T-helper 1 cell treated with Interleukin-12 subunit alpha and Interleukin-12 subunit beta and Interleukin-4 antibody, amounts not matched to agents 30 μg/mL and 1 μg/mL, for 36 hours (primary cell): ENCODE measurements around the gene PLOD3.

Source experiments
- H3K27ac Mint-ChIP-seq: one replicate; pipeline ENCODE4 v1.8.0; 2021; ENCODE audit warnings: mild to moderate bottlenecking, mixed read lengths
- H3K27me3 Mint-ChIP-seq: one replicate; pipeline ENCODE4 v1.8.0; 2021; ENCODE audit warnings: low read depth, mixed read lengths
- H3K36me3 Mint-ChIP-seq: one replicate; pipeline ENCODE4 v1.8.0; 2021; ENCODE audit warnings: low read depth, mixed read lengths
- H3K4me1 Mint-ChIP-seq: one replicate; pipeline ENCODE4 v1.8.0; 2021; ENCODE audit warnings: low read depth, mixed read lengths
- H3K4me3 Mint-ChIP-seq: one replicate; pipeline ENCODE4 v1.8.0; 2021; ENCODE audit warnings: mild to moderate bottlenecking, moderate library complexity, mixed read lengths
- H3K9me3 Mint-ChIP-seq: one replicate; pipeline ENCODE4 v1.8.0; 2021; ENCODE audit warnings: mixed read lengths

PLOD3 gene

DNA sequence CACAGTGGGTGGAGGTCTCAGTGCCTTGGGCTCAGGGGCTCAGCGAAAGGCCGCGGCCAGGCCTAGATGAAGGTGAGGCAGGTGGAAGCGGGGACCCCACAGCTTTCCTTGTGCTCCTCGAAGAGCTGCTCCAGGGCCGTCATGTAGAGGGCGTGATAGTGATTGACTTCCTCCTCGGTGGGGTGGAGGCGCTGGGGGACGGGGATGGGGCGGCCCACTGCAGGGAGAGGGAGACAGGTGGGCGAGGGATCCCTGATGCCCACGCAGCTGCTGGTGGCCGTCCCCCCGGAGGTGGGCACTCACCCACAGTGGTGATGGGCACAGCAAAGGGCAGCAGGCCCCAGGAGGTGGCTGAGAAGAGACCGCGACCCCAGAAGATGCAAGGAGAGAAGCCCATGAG, 21.5 kb downstream of the PLOD3 start:
- Mint-ChIP-seq H3K4me3 (no peak overlapping the region), H3K27ac (no peak overlapping the region), H3K4me1 (peaks cover 2% of the 10 kb centered on the region), H3K27me3 (peaks cover 18% of the 10 kb centered on the region), H3K36me3 (no peaks in the 10 kb centered on the region), H3K9me3 (no peaks in the 10 kb centered on the region)

DNA sequence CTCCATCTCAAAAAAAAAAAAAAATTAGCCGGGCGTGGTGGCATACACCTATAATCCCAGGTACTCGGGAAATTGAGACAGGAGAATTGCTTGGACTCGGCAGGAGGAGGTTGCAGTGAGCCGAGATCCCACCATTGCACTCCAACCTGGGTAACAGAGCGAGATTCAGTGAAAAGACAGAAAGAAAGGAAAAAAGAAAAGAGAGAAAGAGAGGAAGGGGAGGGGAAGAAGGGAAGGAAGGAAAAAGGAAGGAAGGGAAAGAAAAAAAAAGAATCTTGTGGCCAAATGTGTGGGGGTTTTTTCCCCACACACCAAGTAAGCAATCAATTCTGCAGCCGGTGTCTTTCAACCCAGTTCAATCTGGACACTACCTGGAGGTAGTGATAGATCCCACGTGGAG, 28.3 kb downstream of the PLOD3 start:
- H3K4me3 Mint-ChIP-seq = no peak overlapping the region
- H3K9me3 Mint-ChIP-seq = no peaks in the 10 kb centered on the region
- peaks cover 2% of the 10 kb centered on the region for H3K4me1 Mint-ChIP-seq
- no peak overlapping the region for H3K27ac Mint-ChIP-seq
- peaks cover 18% of the 10 kb centered on the region for H3K27me3 Mint-ChIP-seq
- no peaks in the 10 kb centered on the region for H3K36me3 Mint-ChIP-seq

DNA sequence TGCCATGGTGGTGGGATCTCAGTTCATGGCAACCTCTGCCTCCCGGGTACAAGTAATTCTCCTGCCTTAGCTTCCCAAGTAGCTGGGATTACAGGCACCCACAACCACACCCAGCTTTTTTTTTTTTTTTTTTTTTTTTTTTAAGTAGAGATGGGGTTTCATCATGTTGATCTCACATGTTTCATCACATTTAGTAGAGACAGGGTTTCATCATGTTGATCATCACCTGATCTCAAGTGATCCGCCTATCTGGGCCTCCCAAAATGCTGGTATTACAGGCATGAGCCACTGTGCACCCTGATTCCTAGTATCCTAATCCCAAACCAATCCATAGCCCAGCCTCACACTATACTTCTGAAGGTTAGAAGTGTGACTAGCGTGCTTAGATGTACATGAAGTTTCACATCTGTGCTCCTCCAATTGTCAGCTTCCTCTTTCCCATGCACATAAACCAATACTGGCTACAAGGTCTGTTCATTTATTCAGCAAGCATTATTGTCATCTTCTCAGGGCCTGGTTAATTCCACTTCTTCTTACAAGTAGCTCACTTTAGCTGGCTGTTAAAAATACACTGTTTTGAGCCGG, 30.4 kb downstream of the PLOD3 start:
- Mint-ChIP-seq H3K9me3 (no peaks in the 10 kb centered on the region), H3K27ac (no peak overlapping the region), H3K27me3 (peaks cover 24% of the 10 kb centered on the region)

DNA sequence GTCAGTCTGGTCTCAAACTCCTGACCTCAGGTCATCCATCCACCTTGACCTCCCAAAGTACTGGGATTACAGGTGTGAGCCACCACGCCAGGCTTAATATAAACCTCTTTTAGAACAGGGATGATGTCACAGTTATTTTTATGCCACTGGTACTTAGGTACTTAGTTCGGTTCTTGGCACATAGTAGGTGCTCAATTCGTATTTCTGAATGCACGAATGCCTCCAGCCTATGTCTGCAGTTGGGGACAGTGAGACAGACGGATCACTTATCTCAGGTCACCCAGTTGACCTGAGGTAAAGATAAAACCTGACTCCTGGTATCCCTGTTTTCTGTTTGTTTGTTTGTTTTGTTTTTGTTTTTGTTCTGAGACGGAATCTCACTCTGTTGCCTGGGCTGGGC, 31.2 kb downstream of the PLOD3 start:
- no peak overlapping the region for H3K4me3 Mint-ChIP-seq
- no peaks in the 10 kb centered on the region for H3K9me3 Mint-ChIP-seq
- peaks cover 26% of the 10 kb centered on the region for H3K27me3 Mint-ChIP-seq
- H3K4me1 Mint-ChIP-seq = no peaks in the 10 kb centered on the region
- no peaks in the 10 kb centered on the region for H3K36me3 Mint-ChIP-seq
- H3K27ac Mint-ChIP-seq = no peak overlapping the region

More for the DNA sequence above, 30.4 kb downstream of the PLOD3 start:
- H3K4me3 Mint-ChIP-seq = no peak overlapping the region
- no peaks in the 10 kb centered on the region for H3K4me1 Mint-ChIP-seq
- H3K36me3 Mint-ChIP-seq = no peaks in the 10 kb centered on the region

DNA sequence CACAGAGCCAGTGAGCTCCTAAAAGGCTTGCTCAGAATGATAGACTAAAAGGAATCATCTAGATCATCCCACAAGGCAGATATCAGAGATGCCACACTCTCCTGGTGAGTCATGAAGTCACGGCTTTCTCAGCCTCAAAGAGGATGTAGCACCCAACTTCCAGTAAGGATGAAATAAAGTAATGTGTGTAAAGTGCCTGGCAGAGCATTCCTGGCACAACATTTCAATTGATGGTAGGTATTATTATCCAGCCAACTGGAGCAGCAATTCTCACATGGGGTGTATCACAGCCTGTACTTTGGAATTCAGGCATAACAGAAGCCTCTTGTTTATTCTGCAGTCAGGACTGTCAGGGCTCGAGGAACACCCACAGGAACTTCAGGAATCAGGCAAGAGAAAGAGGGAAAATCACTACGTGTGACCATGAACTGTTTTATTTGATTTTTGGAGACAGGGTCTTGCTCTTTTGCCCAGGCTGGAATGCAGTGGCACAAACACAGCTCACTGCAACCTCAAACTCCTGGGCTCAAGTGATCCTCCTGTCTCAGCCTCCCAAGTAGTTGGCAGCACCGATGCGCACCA, 32.0 kb downstream of the PLOD3 start:
- H3K9me3 Mint-ChIP-seq = no peaks in the 10 kb centered on the region
- H3K4me1 Mint-ChIP-seq = peaks cover 3% of the 10 kb centered on the region
- peaks cover 33% of the 10 kb centered on the region for H3K27me3 Mint-ChIP-seq

DNA sequence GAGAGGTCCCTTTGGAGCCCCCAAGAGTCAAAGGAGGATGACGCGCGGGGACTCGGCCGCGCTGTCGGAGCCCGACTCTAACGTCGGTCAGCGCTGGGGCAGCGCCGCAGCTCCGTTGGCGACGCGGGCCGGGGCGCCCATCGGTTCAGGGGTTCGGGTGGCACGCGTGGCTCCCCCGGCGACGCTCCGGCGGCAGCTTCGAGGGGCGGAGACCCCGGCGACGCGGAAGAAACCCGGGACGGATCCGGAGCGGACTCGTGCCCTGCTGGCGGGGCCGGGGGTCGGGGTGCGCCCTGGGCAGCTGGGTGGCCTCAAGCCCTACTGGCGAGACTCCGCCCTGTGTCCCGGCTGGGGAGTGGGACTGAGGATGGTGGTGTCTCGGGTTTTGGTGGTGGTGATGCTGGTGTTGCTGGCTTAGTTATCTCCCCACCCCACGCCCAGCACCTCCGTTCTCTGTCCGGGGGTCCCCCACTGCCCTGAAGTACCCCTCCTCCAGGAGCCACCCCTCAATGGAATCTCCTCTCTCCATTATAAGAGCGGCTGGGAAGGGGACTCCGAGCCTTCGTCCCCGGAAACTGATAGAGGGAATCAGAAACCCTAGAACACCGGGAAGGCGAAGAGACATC, 37.1 kb downstream of the PLOD3 start, which contains the start of gene NAT16:
Gene NAT16 (minus strand): TSS at position 164 of the 626 bp plus-strand sequence. CDS start 5,486 bp downstream, outside the sequence.
- Mint-ChIP-seq H3K9me3 (no peaks in the 10 kb centered on the region), H3K27ac (no peak within 1 kb of the TSS), H3K4me3 (no peak within 1 kb of the TSS), H3K4me1 (peaks cover 4% of the 10 kb centered on the region), H3K36me3 (peaks cover 1% of the 10 kb centered on the region), H3K27me3 (peaks cover 74% of the 10 kb centered on the region)

More for the DNA sequence above, 32.0 kb downstream of the PLOD3 start:
- Mint-ChIP-seq H3K4me3 (no peak overlapping the region), H3K27ac (no peak overlapping the region), H3K36me3 (no peaks in the 10 kb centered on the region)

DNA sequence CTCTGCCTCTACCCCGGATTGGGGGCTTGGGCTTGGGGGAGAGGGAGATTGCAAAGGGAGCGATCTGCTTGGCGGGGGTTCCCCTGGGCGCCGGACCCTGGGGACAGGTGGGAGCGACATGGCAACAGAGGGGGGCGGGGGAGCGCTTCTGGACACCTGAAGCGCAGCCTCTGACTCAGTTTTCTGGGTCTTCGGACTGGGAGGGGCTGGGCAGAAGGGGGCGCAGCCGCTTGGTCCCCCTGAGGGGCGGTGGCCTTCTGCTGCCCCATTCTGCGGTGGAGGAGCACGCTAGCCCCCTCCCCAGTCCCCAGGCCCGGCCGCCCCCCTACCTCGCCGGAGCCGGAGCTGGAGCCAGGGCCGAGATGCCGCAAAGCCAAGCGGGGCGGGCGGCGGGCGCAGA, 37.7 kb downstream of the PLOD3 start:
- no peak overlapping the region for H3K27ac Mint-ChIP-seq
- H3K9me3 Mint-ChIP-seq = no peaks in the 10 kb centered on the region
- H3K27me3 Mint-ChIP-seq = peaks cover 74% of the 10 kb centered on the region
- peaks cover 4% of the 10 kb centered on the region for H3K4me1 Mint-ChIP-seq
- no peak overlapping the region for H3K4me3 Mint-ChIP-seq
- H3K36me3 Mint-ChIP-seq = peaks cover 3% of the 10 kb centered on the region

DNA sequence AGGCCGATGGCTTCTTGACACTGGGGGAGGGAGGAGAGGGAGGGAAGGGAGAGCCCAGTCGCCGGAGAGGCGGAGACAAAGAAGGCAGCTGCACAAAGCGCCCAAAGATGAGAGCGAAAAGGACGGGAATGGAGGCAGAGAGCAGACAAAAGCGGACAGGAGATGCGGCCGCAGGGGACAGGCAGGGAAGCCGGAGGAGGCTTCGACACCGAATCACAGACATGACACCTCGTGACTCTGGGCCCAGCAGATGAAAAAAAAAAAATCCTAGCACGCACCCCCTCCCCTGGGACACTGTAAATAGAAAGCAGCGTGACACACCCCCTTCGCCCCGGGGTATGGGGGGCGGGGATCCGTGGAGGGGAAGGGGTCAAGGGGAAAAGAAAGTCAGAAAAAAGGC, 38.3 kb downstream of the PLOD3 start:
- Mint-ChIP-seq H3K4me3 (no peak overlapping the region), H3K27ac (no peak overlapping the region), H3K36me3 (peaks cover 3% of the 10 kb centered on the region), H3K9me3 (no peaks in the 10 kb centered on the region), H3K4me1 (peaks cover 6% of the 10 kb centered on the region), H3K27me3 (peaks cover 76% of the 10 kb centered on the region)

DNA sequence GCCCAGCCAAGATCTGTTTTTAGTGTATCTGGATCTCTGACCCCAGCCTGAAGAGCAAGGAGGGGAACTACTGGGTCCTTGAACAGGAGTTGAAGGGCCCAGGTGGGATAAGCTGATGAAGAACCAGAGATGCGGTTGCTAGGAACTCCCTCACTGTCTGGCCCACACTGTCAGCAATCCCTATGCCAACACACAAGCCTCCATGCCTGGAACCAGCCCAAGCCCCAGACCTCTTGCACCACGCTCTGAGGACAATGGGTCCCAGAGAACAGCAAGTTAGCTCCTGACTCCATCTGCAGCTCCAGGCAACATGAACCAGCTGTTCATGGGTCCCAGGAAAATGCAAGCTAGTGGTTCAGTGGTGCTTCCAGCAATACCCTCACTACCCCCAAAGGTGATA, 39.7 kb downstream of the PLOD3 start:
- H3K27ac Mint-ChIP-seq = no peak overlapping the region
- H3K4me3 Mint-ChIP-seq = no peak overlapping the region
- peaks cover 13% of the 10 kb centered on the region for H3K4me1 Mint-ChIP-seq
- peaks cover 84% of the 10 kb centered on the region for H3K27me3 Mint-ChIP-seq
- H3K36me3 Mint-ChIP-seq = peaks cover 4% of the 10 kb centered on the region
- H3K9me3 Mint-ChIP-seq = no peaks in the 10 kb centered on the region

DNA sequence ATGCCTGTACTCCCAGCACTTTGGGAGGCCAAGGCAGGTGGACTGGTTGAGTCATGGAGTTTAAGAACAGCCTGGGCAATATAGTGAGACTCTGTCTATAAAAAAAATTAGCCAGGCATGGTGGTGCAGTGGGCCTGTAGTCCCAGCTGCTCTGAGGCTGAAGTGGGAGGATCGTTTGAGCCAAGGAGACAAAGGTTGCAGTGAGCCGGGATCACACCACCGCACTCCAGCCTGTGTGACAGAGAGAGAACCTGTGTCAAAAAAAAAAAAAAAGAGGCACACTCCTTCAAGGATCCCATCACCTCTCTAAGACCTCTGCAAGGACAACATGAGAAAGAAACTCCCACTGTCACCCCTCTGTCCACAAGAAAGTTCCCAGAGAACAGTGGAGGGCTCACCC, 41.7 kb downstream of the PLOD3 start:
- peaks cover 86% of the 10 kb centered on the region for H3K27me3 Mint-ChIP-seq
- H3K4me1 Mint-ChIP-seq = peaks cover 25% of the 10 kb centered on the region

DNA sequence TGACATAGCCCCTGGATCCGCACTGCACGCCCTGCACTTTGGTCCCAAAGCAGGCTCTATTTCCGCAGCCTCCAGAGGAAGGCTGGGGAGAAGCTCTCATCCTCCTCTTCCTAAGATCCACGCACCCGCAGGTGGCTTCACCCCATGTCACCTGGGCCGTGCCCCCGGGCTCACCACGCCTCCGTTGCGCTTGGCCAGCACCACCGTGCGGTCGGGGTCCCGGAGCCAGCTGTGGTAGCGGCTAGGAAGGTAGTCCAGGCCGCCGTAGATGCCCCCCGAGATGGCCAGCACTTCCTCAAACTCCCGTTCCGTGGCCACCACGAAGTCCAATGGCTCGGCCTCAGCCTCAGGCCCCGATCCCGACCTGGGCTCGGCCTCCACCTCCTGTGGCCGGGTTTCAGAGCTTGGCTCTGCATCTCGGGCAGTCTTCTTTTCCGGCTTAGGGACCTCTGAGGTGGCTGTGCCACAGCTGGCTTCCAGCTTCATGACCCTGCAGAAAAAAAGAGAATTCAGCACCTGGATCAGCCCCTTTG, 43.0 kb downstream of the PLOD3 start:
- Mint-ChIP-seq H3K4me1 (peaks cover 30% of the 10 kb centered on the region), H3K4me3 (peak overlapping the region; percentile 75), H3K9me3 (no peaks in the 10 kb centered on the region), H3K36me3 (peaks cover 9% of the 10 kb centered on the region), H3K27ac (no peak overlapping the region), H3K27me3 (peaks cover 91% of the 10 kb centered on the region)

More for the DNA sequence above, 41.7 kb downstream of the PLOD3 start:
- Mint-ChIP-seq H3K4me3 (no peak overlapping the region), H3K36me3 (peaks cover 9% of the 10 kb centered on the region), H3K27ac (no peak overlapping the region), H3K9me3 (no peaks in the 10 kb centered on the region)

DNA sequence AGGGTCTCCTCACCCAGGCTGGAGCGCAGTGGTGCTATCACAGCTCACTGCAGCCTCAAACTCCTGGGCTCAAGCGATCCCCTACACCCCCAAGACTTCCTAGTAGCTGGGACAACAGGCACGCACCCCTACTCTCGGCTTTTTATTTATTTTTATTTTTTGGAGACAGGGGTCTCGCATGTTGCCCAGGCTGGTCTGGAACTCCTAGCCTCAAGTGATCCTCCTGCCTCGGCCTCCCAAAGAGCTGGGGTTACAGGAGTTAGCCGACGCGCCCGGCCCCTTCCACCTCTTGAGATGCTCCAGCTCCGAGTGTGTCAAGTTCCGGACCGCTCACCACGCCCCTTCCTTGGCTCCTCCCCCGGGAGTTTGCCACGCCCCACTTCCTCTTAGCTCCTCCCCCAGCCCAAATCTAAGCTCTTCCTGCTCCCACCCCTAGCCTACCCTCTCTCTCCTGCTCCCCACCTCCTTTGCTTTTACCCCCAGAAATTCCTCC, 43.6 kb downstream of the PLOD3 start:
- Mint-ChIP-seq H3K27ac (peak overlapping the region; percentile 65), H3K36me3 (peaks cover 9% of the 10 kb centered on the region), H3K4me3 (peak overlapping the region; percentile 75), H3K9me3 (no peaks in the 10 kb centered on the region), H3K27me3 (peaks cover 91% of the 10 kb centered on the region), H3K4me1 (peaks cover 35% of the 10 kb centered on the region)

DNA sequence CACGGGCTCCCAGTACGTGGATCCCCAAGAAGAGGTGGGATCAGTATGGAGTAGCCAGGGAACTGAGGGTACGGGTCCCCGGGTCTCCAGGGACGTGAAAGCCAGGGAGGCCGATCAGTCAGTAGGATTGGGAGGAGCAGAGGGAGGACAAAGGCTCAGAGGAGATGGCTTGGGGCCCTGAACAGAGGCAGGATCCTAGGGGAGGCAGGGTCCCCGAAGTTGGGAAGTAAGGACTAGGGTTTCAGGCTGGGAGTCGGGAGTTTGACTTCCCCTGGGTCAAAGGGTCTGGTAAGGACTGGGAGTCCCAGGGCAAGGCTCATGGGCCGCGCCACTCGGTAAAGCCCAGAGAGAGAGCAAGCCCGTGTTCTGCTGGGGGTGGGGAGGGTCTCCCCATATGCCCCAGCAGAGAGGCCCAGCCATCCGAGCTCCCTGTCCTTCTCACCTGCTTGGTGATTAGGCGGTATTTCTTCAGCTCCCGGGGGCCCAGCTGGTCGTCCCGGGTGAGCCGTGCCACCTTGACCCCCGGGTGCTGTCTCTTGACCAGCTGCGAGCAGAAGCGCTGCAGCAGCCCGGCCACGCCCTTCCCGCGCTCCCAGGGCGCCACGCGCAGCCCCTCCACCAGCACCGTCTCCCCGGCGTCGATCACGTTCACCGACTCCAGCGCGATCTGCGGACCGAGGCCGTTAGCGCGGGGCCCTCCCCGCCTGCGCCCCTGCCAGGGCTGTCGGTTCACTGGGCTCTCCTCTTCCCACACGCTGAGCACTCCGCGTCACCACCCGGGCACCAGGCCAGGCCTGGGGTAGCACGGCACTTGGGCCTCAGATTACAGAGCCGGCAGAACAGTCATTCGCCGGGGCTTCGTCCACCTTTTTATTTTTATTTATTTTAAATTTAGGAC, 44.3 kb downstream of the PLOD3 start:
- no peak overlapping the region for H3K27ac Mint-ChIP-seq
- H3K4me3 Mint-ChIP-seq = no peak overlapping the region
- H3K4me1 Mint-ChIP-seq = peaks cover 37% of the 10 kb centered on the region
- peaks cover 90% of the 10 kb centered on the region for H3K27me3 Mint-ChIP-seq
- no peaks in the 10 kb centered on the region for H3K9me3 Mint-ChIP-seq
- H3K36me3 Mint-ChIP-seq = peaks cover 9% of the 10 kb centered on the region
